ENCODE data around the gene STRIP1.
"Not testable (repeated sequence)": the region's sequence is repeated elsewhere in the genome, so short reads cannot be mapped to it uniquely, and the experiment has no call there.

Gene STRIP1

GRCh38 chr1:110067479-110067892 is 33.1 kb downstream of the STRIP1 start:
- no peak for FAIRE-seq
- DNase-seq (ENCODE audit: extremely low spot score, insufficient read length, low read depth): no peak

- no peak for FAIRE-seq
- no peak for DNase-seq (ENCODE audit: extremely low spot score, insufficient read length, low read depth)
Observed at GRCh38 chr1:110067893-110068645, 33.6 kb downstream of the STRIP1 start.

DNA sequence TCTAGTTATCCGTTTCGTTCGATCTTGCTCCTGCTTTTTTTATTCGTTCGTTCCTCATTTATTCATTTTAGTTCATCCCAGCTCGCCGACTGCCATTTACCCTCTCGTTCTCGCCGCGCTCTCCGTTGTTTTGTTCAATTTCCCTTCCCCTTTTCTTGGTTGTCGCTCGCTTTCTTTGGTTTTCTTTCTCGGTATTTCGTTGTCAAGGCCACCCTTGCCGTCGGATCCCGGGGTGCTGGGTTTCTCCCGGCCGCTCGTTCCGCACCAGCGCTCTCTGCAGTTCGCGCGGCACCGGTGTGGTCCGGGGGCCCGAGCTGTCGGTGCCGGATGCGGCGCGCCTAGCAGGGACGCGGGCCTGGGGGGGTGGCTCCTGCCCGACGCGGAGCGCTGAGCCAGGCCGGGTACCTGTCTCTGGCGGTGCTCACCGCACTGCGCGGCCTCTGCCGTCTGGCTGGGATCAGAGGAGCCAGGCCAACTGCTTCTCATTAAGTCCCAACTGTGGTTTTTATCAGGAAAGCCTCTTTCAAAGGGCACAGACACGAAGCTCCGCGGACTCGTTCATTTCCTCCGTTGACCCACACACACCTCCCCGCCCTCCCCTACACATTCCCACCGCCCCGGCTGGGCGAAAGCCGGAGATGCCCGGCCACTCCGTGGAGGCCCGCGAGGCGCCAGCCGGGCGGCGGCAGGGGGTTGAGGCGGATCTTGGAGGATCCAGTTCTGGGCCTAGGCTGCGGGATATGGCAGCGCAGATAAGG is 34.4 kb downstream of the STRIP1 start:
- no peak for DNase-seq (ENCODE audit: extremely low spot score, insufficient read length, low read depth)
- FAIRE-seq: peak; percentile 38

DNA sequence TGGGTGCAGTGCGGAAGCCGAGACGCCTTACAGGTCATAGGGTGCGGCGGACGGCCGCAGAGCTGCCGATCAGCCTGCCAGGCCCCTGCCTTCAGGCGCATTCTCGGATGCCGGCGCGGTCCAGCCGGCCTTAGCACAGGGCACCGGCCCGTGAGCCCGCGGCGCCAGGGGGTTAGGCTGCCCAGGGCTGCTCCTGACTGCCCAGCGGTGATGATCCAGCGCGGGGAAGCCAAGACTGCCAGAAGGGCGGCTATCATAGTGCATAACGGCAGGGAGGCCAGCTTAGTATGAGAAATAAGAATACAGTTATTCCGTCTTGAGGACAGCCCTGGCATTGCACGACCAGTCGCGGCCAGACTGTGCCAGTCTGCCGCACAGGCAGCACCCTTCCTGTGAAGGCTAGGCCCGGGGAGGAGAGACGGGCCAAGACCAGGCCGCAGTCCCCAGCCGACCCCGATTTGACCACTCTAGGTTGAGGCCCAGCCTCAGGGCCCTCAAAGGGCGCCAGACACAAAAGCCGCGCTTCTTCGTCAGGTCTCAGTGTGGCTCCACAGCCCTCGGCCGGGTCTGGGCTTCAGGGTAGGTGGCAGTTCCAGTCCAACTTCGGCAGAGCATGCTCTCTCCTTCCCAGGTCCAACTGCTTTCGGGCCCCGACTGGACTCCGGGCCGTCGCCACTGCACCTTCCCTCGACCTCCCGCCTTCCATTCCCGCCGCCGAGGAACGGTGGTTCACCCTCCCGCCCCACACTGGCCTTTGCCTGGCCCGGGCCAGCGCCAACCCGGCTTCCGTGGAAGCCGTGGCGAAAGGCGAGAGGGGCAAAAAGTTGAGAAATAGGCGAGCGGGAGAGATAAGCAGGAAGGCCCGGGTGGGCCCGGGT is 35.2 kb downstream of the STRIP1 start:
- no peak for DNase-seq (ENCODE audit: extremely low spot score, insufficient read length, low read depth)
- FAIRE-seq: no peak

DNA sequence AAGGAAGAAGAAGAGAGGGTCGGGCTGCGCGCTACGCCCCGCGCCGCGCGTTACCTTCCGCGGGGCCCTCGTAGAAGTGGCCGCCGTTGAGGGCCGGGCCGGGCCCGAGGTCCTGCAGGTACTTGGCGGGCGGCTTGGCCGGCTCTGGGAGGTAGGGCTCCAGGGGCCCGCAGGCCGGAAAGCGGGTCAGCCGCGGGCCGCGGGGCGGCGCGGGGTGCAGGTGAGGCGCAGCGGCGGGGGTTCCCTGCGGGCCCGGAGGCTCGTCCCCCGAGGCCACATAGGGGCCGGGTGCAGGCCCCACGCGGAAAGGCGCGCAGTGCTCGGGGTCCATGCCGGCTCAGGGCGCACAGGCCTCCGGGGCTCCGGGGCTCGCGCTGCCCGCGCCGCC is 35.9 kb downstream of the STRIP1 start:
- FAIRE-seq: no peak

GRCh38 chr1:110070671-110071242 is 36.3 kb downstream of the STRIP1 start, which contains the start of gene ALX3:
Gene ALX3, minus strand, starts transcription at chr1:110070672. Its CDS starts 60 bp downstream, at chr1:110070612.
- DNase-seq (ENCODE audit: extremely low spot score, insufficient read length, low read depth) (no peak), FAIRE-seq (no peak)

More for the DNA sequence above, 35.9 kb downstream of the STRIP1 start:
- no peak for DNase-seq (ENCODE audit: extremely low spot score, insufficient read length, low read depth)

DNA sequence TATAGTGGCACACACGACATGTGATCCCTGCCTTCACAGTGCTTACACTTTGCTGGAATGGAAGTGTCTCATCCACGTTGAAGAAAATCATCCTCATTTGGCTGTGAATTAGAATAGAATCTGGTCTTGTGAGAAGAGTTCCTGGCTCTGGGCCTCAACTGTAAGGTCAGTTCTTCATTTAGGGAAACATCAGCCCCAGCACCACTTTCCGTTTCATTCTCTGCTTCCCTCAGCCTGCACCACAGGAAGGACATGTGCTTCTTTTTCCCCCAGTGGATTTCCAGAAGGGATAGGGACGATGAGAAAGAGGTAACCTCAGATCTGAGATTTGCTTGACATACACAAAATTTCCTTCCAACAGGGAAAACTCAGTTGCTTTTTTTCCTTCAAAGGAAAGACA is 39.7 kb downstream of the STRIP1 start:
- DNase-seq (ENCODE audit: extremely low spot score, insufficient read length, low read depth) (no peak), FAIRE-seq (no peak)

GRCh38 chr1:110076789-110077500 is 42.5 kb downstream of the STRIP1 start:
- no peak for FAIRE-seq
- DNase-seq (ENCODE audit: extremely low spot score, insufficient read length, low read depth): no peak

- FAIRE-seq; DNase-seq (ENCODE audit: extremely low spot score, insufficient read length, low read depth): not testable (repeated sequence)
Observed at GRCh38 chr1:110079995-110080394, 45.6 kb downstream of the STRIP1 start.

- FAIRE-seq: no peak
- DNase-seq (ENCODE audit: extremely low spot score, insufficient read length, low read depth): no peak
Observed at GRCh38 chr1:110081061-110081460, 46.6 kb downstream of the STRIP1 start.

GRCh38 chr1:110082477-110082876 is 48.1 kb downstream of the STRIP1 start:
- no peak for DNase-seq (ENCODE audit: extremely low spot score, insufficient read length, low read depth)
- FAIRE-seq: no peak

DNA sequence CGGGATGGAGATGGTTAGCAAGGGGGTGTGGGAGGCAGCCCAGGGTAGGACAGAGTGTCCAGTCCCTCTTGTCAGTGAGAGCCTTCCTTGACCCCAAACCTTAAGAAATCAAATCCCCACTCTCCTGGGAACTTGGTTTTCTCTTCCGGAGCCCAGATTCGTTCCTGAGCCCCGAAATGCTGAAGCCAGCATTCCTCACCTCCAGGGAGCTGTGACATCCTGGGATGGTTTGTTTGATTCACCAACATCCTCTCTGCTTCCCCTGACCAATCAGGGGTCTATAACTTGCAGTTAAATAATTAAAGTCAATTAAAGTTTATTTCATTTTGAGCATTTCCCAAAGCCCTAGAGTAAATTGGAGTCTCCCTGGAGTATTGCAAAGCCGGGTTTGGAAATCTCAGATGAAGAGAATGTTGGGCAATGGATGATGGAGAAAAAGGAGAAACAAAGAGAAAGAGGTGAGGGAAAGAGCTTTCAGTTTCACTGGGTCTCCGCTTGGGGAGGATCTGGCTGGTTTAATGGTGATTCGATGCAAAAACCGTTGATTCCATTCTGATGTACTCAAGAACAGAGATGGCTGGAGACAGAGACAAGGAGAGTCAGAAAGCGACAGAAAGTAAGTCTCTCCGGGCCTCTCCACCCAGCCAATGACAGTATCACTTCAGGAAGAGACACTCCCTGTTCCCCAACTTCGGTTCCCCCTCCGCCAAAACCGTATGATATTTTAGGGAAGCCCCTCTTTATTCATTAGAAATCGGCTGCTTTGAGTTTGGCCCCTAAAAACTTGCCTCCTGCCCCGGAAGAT is 48.8 kb downstream of the STRIP1 start:
- DNase-seq (ENCODE audit: extremely low spot score, insufficient read length, low read depth) (no peak), FAIRE-seq (no peak)

DNA sequence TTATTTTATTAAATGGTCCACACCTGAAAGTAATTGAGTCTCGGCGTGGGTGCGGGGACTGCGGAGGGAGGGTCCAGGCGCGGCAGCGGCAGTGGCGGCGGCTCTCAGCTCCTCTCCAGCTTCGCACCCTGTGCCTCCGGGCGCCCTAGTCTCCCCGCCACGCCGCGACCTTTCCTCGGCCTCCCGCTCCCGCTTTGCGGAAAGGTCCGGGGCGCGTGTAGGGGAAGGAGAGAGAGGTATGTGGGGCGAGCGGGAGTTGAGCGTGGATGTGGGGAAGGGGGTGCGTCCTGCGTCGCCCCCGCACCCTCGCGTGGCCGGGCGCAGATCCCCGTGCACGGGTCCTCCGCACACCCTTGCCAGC is 49.4 kb downstream of the STRIP1 start:
- no peak for DNase-seq (ENCODE audit: extremely low spot score, insufficient read length, low read depth)
- FAIRE-seq: no peak

- DNase-seq (ENCODE audit: extremely low spot score, insufficient read length, low read depth) (no peak), FAIRE-seq (no peak)
Observed at GRCh38 chr1:110084227-110085078, 50.0 kb downstream of the STRIP1 start.

DNA sequence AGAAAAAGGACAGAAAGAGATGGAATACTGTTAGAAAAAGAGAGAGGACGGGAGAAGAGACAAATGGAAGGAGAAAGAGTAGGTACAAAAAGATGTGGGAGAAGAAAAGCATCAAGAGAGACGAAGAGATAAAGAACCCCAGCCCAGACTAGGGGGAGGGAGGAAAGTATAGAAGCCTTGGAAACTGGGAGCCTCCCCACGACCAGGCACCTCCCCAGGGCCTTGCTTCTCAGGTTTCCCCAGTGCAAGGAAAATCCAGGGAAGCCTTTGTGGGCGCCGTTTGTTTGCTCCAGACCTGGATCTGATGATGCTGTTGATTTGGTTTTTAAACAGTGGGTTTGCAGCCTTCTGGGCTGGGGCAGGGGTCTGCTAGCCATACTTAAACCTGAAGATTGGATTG is 51.2 kb downstream of the STRIP1 start:
- DNase-seq (ENCODE audit: extremely low spot score, insufficient read length, low read depth) (no peak), FAIRE-seq (no peak)

DNA sequence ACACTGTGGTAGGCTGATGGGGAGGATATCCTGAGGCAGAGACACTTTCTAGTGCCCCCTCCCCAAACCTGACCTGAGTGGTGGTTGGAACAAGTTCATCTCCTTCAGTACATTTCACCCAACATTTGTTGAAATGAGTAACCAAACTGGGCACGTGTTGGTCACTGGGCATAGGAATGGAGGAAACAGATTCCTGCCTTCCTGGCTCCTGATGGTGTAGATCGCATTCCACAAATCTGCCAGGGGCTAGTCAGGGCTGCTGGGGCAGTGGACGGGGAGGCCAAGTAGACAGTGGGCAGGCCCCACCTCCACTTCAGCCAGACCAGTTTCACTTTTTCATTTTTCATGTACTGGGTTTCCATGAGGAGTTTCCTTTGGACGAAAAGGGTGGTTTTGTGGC is 52.5 kb downstream of the STRIP1 start:
- DNase-seq (ENCODE audit: extremely low spot score, insufficient read length, low read depth) (no peak), FAIRE-seq (no peak)

DNA sequence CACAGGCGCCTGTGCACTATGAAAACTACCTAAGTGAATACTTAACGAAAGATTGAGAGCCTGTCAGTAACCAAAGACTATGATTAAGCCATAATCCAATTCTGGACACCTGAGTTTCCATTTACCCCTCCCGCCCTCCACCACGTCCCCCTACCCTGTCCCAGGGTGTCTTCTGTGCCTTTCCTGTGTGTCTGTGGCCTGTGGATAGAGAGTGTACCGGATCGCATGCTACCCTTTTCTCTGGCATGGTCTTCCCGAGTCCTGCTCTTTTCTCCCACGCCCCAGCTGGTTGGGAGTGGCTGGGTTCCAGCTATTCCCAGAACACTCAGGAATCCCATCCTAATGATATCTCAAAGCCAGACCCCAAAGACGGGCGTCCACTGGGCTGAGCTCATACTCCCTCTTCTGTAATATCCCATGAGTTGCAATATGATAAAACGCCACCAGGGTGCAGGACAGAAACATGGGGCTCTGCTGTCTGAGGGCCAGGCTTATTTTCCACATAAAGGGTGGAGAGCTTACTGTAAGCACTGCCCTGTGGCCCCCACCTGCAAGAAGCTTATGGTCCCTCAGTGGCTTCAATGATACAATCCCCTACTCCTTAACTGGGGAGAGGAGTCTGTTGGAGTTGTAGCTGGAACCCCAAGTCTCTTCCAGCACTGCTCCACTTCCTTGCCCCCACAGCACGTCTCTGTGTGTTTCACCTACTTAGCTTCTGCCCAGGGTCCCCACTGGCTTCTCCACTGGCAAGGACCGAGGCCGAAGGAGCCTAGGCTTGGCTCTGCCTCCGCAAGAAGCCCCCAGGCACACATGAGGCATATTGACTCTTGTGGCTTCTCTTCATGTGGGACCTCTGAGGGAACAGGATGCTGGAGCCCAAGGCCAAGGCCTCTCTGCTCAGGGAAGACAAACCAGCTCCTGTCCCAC is 53.7 kb downstream of the STRIP1 start:
- FAIRE-seq (peak; percentile 80), DNase-seq (ENCODE audit: extremely low spot score, insufficient read length, low read depth) (no peak)

Measured in GM18507 (cell line).